ENCODE results near the gene SPATA9.

- no peak for TF ChIP-seq KDM2B (CRISPR knock-in tag; IDR thresholded peaks at IDR 0.05)
- TF ChIP-seq MAFK (IDR thresholded peaks at IDR 0.05; ENCODE audit: low read length) = no peak
- TF ChIP-seq ZBTB33 (CRISPR knock-in tag; IDR thresholded peaks at IDR 0.05) = no peak
Measured at GRCh38 chr5:95723632-95724369, 41.0 kb upstream of the SPATA9 start.
